Right forelimb (tissue), 1 donor: ENCODE results near the gene EPHA8.

ENCODE experiments used
- DNase-seq: peaks from one replicate; pipeline ENCODE4 v3.0.0-alpha.2; 2018

The EPHA8 gene

GRCh38 chr1:22625262-22625925, 62.1 kb downstream of the EPHA8 start:
- no peak for DNase-seq

DNA sequence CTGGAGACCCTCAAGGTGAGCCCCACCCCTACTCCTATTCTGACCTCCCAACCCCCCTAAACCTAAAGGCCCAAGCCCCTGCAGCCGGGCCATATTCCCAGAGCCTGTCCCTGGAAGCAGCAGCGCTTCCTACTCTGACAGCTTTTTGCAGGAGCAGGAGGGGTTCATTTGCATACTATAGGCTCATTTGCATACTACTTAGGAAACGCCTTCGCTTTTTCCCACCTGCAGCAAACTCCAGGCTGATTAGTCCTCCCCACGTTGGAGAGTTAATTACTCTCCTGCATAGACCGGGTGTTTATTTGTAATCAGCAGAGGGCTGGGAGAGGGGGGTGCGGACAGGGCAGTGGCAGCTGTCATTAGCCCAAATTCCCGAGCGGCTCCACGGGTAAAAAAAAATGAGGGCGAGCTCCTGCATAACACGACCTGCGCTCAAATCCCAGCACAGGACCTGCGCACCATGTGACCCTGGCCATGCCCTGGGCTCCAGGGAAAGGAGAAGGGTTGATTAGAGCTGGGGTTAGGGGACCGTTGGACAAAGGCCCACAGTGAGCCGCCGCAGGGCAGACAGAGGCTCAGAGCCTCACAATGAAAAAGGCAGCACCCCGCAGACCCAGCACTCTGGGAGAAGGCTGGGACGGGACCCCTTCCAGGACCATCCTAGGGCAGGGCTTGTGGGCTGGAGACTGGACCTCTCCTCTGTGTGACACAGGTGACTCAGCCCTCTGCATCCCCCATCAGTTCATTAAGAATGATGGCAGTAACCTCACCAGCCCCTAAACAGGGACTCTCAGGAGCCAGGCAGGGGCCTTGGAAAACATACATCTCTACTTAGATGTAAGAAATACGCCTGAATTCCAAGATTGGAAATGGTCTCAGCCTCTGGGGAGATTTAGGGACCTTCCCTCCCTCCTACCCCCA, 63.2 kb downstream of the EPHA8 start:
- no peak for DNase-seq

DNA sequence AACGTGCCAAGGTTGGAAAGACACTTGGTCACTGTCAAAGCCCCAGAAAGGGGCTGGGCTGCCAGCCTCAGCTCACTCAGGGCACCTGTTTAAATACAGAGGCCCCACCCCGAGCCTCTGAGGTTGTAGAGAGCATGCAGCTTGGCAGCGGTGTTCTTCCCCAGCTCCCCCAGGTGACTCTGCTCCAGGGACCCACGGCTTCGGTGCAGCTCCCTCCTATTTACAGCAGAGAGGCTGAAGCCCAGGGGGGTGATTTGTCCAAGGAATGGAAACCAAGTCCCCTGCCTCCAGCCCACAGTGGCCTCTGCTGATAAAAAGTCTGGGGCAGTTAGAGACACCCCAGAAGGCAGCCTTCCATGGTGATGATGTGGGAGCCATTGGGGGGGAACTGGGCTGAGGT, 64.0 kb downstream of the EPHA8 start:
- no peak for DNase-seq

- no peak for DNase-seq
Observed at GRCh38 chr1:22628698-22629444, 65.6 kb downstream of the EPHA8 start.

GRCh38 chr1:22629886-22630285, 66.6 kb downstream of the EPHA8 start:
- DNase-seq = no peak

DNA sequence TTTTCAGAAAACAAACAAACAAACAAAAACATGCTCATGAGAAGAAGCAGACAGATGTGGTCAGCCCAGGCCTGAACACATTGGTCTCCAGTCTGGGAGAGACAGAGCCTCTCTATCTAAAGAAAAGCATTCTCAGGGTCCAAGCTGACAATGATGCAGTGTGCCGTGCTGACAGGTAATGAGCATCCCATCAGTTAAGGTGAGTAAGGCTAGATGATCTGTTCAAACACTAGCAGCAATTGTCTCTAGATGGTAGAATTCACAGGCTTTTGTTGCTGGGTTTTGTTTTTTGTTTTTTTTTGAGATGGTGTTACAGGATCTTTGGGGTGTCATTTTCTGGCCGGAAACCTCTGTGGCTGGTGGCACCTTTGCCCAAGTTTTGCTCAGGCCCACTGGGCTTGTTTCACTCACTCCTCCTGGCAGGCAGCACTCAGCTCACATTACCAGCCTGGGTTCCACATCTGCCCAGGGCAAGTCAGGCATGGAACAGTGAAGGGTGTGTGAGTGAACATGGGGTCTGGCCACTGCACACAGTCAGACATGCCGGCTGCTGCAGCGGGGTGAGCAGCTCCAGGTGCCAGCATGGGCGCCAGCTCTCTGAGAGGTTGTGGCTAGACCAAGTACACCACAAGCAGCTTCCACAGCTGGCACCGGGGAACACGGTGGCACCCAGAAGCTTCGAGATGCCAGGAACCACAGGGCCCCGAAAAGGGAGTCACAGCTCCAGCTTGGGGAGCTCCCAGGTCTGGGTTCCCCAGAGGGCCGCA, 70.6 kb downstream of the EPHA8 start:
- DNase-seq = no peak

GRCh38 chr1:22635436-22635835, 72.1 kb downstream of the EPHA8 start:
- no peak for DNase-seq

- DNase-seq = no peak
Observed at GRCh38 chr1:22636353-22636752, 73.1 kb downstream of the EPHA8 start, which contains the start of gene C1QA. Gene C1QA (plus strand): TSS chr1:22636628. CDS start chr1:22637617, 989 bp downstream.

GRCh38 chr1:22636927-22637326, 73.6 kb downstream of the EPHA8 start:
- DNase-seq = no peak

DNA sequence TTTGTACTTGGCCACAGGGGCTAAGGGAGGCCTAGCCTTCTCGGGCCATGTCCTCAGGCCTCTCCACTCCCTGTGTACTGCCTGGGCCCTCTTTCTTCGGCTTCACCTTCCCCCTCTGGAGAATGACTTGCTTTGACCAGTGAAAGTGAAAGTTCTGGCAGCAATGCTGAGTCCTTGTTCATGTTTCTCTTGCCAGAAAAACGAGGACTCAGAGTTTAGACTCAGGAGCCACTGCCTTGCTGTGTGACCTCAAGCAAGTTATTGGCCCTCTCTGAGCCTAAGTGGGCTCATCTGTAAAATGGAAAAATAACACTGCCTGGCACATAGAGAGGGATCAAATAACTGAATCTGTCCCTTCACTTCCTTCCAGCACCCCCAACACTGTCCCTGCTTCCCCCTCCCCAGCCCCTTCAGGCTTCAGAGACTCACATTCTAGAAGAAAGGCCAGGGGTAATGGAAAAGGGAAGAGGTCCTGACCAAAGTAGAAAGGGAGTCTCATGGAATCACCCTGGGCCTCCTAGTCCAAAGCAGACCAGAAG, 74.7 kb downstream of the EPHA8 start:
- no peak for DNase-seq

DNA sequence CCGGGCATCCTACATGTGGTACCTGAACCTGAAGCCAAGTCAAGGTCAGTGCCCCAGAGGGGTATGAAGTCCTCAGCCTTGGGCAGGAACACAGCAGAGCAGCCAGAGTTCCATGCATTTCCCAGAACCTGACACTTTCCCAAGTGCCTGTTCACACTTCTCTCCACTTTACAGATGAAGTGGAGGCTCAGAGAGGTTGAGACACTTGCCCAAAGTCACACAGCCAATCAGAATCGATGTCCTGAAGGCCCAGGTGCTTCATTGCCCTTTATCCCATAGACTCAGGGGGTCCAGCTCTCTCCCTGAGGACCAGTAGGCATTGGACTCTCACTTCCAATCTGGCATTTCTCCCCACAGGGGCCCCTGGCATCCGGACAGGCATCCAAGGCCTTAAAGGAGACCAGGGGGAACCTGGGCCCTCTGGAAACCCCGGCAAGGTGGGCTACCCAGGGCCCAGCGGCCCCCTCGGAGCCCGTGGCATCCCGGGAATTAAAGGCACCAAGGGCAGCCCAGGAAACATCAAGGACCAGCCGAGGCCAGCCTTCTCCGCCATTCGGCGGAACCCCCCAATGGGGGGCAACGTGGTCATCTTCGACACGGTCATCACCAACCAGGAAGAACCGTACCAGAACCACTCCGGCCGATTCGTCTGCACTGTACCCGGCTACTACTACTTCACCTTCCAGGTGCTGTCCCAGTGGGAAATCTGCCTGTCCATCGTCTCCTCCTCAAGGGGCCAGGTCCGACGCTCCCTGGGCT, 75.4 kb downstream of the EPHA8 start:
- DNase-seq = no peak

GRCh38 chr1:22639286-22639685, 76.0 kb downstream of the EPHA8 start:
- DNase-seq = no peak

DNA sequence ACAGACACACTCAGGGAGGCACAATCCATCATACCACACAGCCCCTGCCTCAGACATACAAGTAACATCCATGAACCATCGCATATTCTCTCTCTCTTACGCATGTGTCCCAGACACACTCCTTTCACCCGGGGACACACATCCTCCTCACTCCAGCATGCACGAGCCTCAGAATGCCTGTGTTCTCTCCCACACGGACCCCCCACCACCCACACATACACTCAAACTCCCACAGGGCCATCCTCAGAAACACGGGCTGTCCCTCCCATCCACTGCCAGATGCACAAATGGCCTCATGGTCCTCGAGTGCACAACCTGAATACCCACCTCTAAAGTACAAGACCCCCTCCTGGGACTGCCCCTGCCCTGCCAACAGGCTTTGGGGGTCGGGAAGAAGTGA, 78.0 kb downstream of the EPHA8 start:
- DNase-seq = no peak

- peak; percentile 90 for DNase-seq
Observed at GRCh38 chr1:22641906-22642636, 78.8 kb downstream of the EPHA8 start.

- DNase-seq = no peak
Observed at GRCh38 chr1:22643381-22643780, 80.1 kb downstream of the EPHA8 start, which contains the start of gene C1QC. Gene C1QC (plus strand): TSS chr1:22643633. CDS start chr1:22644024, 391 bp downstream.

- no peak for DNase-seq
Observed at GRCh38 chr1:22643928-22644327, 80.6 kb downstream of the EPHA8 start.

GRCh38 chr1:22645931-22646330, 82.6 kb downstream of the EPHA8 start:
- no peak for DNase-seq

GRCh38 chr1:22646384-22646783, 83.1 kb downstream of the EPHA8 start:
- no peak for DNase-seq

DNA sequence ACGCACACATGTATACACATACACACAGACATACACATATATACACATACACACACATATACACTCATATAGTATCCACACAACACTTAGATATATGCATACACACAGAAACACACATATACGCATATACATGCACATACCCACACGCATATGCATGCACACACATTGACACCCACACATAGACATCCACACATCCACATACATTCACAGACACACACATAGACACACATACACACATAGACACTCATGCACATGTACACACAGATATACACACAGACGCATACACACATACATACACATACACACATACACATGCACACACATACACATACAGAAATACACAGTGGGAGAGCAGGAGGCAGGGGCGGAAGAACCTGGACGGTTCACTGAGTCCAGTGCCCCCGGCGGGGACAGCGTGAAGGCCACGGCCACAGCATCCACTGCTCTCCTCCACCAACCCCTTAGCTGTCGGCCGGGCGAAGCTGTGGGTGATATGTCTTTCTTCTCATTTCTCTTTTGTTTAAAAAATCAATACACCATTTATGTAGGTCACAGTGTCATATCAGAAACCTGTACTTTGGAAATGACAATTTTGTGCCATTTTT, 86.9 kb downstream of the EPHA8 start:
- no peak for DNase-seq
